Peyer's patch (tissue), 4 donors: ENCODE results near the gene LSM12.

Source experiments
- CTCF ChIP-seq, 6 experiments: fragments of 450-650 bp in 4 of 6; fragments of 200-600 bp in 2 of 6; sonication (generic) in 1 of 6; IDR thresholded peaks; one replicate each; pipeline ENCODE4 v1.5.1; 2017 to 2019; ENCODE audit warnings: antibody characterized with exemption in 6 of 6, mild to moderate bottlenecking in 3 of 6, moderate library complexity in 1 of 6
- POLR2A ChIP-seq, 2 donors: fragments of 450-650 bp; IDR thresholded peaks; one replicate each; pipeline ENCODE4 v1.5.1; 2017; ENCODE audit warnings: antibody characterized with exemption in 2 of 2, mild to moderate bottlenecking in 2 of 2, moderate library complexity in 2 of 2

GRCh38 chr17:44014133-44014436, 52.4 kb downstream of the LSM12 start:
- TF ChIP-seq CTCF (IDR thresholded peaks at IDR 0.05) = no peak
- no peak for TF ChIP-seq POLR2A (IDR thresholded peaks at IDR 0.05)
